Spleen (tissue), 11 donors: ENCODE measurements around the gene WDR70. TPM values are rescaled to one million over a fixed set of nuclear protein-coding genes. Genes with fewer than 3 reads are reported as not detected.
"Not testable (repeated sequence)": the region's sequence is repeated elsewhere in the genome, so short reads cannot be mapped to it uniquely, and the experiment has no call there.

Experiments
- DNase-seq: peaks from one replicate; pipeline ENCODE4 v3.0.0-alpha.2; 2020
- H3K27ac ChIP-seq, 8 donors: fragments of 200-600 bp; sonication (generic) in 7 of 8; 1 replicate in 4 of 8; 2 replicates in 4 of 8; pipeline versions ENCODE4 v1.5.0 to v1.8.0; 2016 to 2021; ENCODE audit warnings: inconsistent platforms in 4 of 8, mild to moderate bottlenecking in 4 of 8, moderate library complexity in 1 of 8
- H3K27me3 ChIP-seq, 7 donors: fragments of 200-600 bp; sonication (generic) in 6 of 7; replicated peaks in 1 of 7; 1 replicate in 4 of 7; 2 replicates in 3 of 7; pipeline versions ENCODE4 v1.5.0 to v1.8.0; 2016 to 2021; ENCODE audit warnings: inconsistent platforms in 3 of 7, mild to moderate bottlenecking in 1 of 7
- H3K36me3 ChIP-seq, 6 donors: fragments of 200-600 bp; sonication (generic) in 5 of 6; 1 replicate in 4 of 6; 2 replicates in 2 of 6; pipeline versions ENCODE4 v1.5.0 to v1.8.0; 2016 to 2021; ENCODE audit warnings: inconsistent platforms in 2 of 6
- H3K4me1 ChIP-seq, 6 donors: fragments of 200-600 bp; sonication (generic) in 5 of 6; 1 replicate in 3 of 6; 2 replicates in 3 of 6; pipeline versions ENCODE4 v1.5.0 to v1.8.0; 2016 to 2021; ENCODE audit warnings: inconsistent platforms in 3 of 6
- H3K4me3 ChIP-seq, 8 donors: fragments of 200-600 bp; sonication (generic) in 7 of 8; 1 replicate in 4 of 8; 2 replicates in 4 of 8; pipeline versions ENCODE4 v1.5.0 to v1.8.0; 2016 to 2021; ENCODE audit warnings: inconsistent platforms in 4 of 8, mild to moderate bottlenecking in 4 of 8, moderate library complexity in 2 of 8
- H3K9me3 ChIP-seq, 8 donors: fragments of 200-600 bp; sonication (generic) in 7 of 8; 1 replicate in 4 of 8; 2 replicates in 4 of 8; pipeline versions ENCODE4 v1.5.0 to v1.8.0; 2016 to 2021; ENCODE audit warnings: inconsistent platforms in 4 of 8
- CTCF ChIP-seq, 11 experiments: fragments of 200-600 bp in 7 of 11; fragments of 450-650 bp in 4 of 11; sonication (generic) in 4 of 11; IDR thresholded peaks in 8 of 11; conservative IDR thresholded peaks in 3 of 11; 1 replicate in 7 of 11; 2 replicates in 4 of 11; pipeline versions ENCODE4 v1.4.0 to v1.8.0; 2016 to 2021; ENCODE audit warnings: antibody characterized with exemption in 11 of 11, inconsistent platforms in 4 of 11, mild to moderate bottlenecking in 1 of 11
- POLR2A ChIP-seq, 3 donors: fragments of 450-650 bp; IDR thresholded peaks; one replicate each; pipeline ENCODE4 v1.5.1; 2017; ENCODE audit warnings: antibody characterized with exemption in 3 of 3, mild to moderate bottlenecking in 1 of 3
- POLR2AphosphoS5 ChIP-seq, 3 donors: sonication (generic); formaldehyde crosslinking; IDR thresholded peaks; one replicate each; pipeline ENCODE4 v1.5.1; 2017; ENCODE audit warnings: antibody characterized with exemption in 3 of 3
- WGBS, 5 donors: extraction: QIAGEN DNeasy Blood & Tissue Kit in 3 of 5; methylation state at CpG; one replicate each; pipeline versions ENCODE4 v1.1.5 to v1.1.7; 2013 to 2018; 5-methylcytosine and 5-hydroxymethylcytosine counted together
- intact Hi-C: fragments of 100-400 bp; cut with DNase I; formaldehyde crosslinking; loops from one replicate; pipeline ENCODE4 v1.15.0; 2023; ENCODE audit warnings: low total_unique reads
- polyA plus RNA-seq, 3 donors: library from polyadenylated mRNA; stranded (reverse); fragments of 200-250 nt; gene quantifications; one replicate each; pipeline ENCODE4 v1.2.1, GENCODE V29; 2013
- total RNA-seq, 7 donors: library from RNA; depleted of rRNA in 3 of 7; stranded (reverse); fragments of >200 nt in 3 of 7; fragmentation: NEBNext Ultra II Directional in 4 of 7; extraction: Animal tissue kit (Norgen Biotek cat#: 25700) in 4 of 7; gene quantifications; one replicate each; pipeline versions ENCODE4 v1.1.0 to v1.2.1, GENCODE V29; 2016 to 2021
- donor health status: healthy with polysubstance abuse.
- donor health status: DM: no; HTN: no; CAD: no; lungs with moderate emphysema.
- donor health status: DM: no; HTN: no; CAD: no.
- donor health status: Bipolar disorder and iron deficiency.
- donor health status: healthy.
- donor health status: DM: no; HTN: no; CAD: no.
- donor health status: DM: yes; HTN: yes; CAD: no.

Gene WDR70
- total and polyA plus RNA-seq, 10 donors: 24.7 to 51.7 (median 33.4) TPM

- intact Hi-C loops: no loop called here
- Histone ChIP-seq H3K4me3 (no peak overlapping the region), H3K36me3 (no peaks in the 10 kb centered on the region), H3K27ac (no peak overlapping the region), H3K4me1 (no peaks in the 10 kb centered on the region), H3K9me3 (peaks cover 0 to 48% (median 33%) of the 10 kb centered on the region in 8 donors), H3K27me3 (no peaks in the 10 kb centered on the region)
- TF ChIP-seq CTCF (IDR thresholded peaks at IDR 0.05 in 8 of 11, conservative IDR thresholded peaks at IDR 0.05 in 3 of 11) (no peak), POLR2A (IDR thresholded peaks at IDR 0.05) (no peak), POLR2AphosphoS5 (IDR thresholded peaks at IDR 0.05) (no peak)
- WGBS, 5 donors: 61 to 87% (median 81%) methylated on average over 2 of the region's 2 CpGs
- no peak for DNase-seq
These were observed 412.2 kb downstream of the WDR70 start for GRCh38 chr5:37791321-37791720.

- intact Hi-C loops: no loop called here
- WGBS, 5 donors: 76 to 86% (median 77%) methylated on average over 2 of the region's 2 CpGs
- Histone ChIP-seq H3K27me3 (no peaks in the 10 kb centered on the region), H3K4me3 (no peak overlapping the region), H3K36me3 (no peaks in the 10 kb centered on the region), H3K27ac (no peak overlapping the region), H3K9me3 (peaks cover 0 to 64% (median 36%) of the 10 kb centered on the region in 8 donors), H3K4me1 (no peaks in the 10 kb centered on the region)
- no peak for TF ChIP-seq POLR2A (IDR thresholded peaks at IDR 0.05)
- no peak for DNase-seq
These were observed 414.0 kb downstream of the WDR70 start for GRCh38 chr5:37792975-37793631.

DNA sequence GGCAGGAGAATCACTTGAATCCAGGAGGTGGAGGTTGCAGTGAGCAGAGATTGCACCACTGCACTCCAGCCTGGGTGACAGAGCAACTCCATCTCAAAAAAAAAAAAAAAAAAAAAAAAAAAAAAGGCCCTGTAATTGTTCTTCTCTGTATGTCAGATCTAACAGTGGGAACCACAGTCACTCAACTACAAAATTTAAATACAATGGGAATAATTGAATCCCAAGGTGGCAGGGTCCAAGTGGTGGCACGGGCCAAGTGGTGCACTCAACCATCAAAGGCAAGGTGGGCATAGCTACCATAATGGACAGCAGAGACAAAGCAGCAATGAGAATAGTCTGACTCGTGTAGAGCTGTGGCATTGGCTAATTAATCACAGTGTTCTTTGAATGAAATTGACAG, 416.2 kb downstream of the WDR70 start:
- peaks cover 0 to 65% (median 36%) of the 10 kb centered on the region in 8 donors for H3K9me3 ChIP-seq
- 30 to 87% (median 75%) methylated on average over 2 of the region's 2 CpGs for WGBS, 5 donors
- H3K36me3 ChIP-seq, H3K4me3 ChIP-seq, H3K4me1 ChIP-seq, intact Hi-C loops, H3K27ac ChIP-seq, H3K27me3 ChIP-seq, DNase-seq: not testable (repeated sequence)

DNA sequence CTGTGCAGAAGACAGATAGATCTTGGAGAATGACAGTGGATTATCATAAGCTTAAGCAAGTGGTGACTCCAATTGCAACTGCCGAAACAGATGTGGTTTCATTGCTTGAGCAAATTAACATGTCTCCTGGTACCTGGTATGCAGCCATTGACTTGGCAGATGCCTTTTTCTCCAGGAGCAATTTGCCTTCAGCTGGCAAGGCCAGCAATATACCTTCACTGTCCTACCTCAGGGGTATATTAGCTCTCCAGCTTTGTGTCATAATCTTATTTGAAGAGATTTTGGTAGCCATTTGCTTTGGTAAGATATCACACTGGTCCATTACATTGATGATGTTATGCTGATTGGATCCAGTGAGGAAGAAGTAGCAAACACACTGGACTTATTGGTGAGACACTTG, 417.3 kb downstream of the WDR70 start:
- H3K4me3 ChIP-seq, DNase-seq, H3K27ac ChIP-seq, H3K4me1 ChIP-seq, intact Hi-C loops, H3K27me3 ChIP-seq, H3K36me3 ChIP-seq: not testable (repeated sequence)
- H3K9me3 ChIP-seq: peaks cover 0 to 65% (median 35%) of the 10 kb centered on the region in 8 donors
- 82 to 100% (median 96%) methylated on average over 1 of the region's 1 CpG for WGBS, 5 donors

- peaks cover 0 to 31% (median 15%) of the 10 kb centered on the region in 8 donors for H3K9me3 ChIP-seq
- intact Hi-C loops: no loop called here
These were observed 420.8 kb downstream of the WDR70 start for GRCh38 chr5:37799865-37800421.

More at GRCh38 chr5:37799865-37800421, 420.8 kb downstream of the WDR70 start:
- Histone ChIP-seq H3K4me1 (no peaks in the 10 kb centered on the region), H3K27ac (no peak overlapping the region), H3K36me3 (no peaks in the 10 kb centered on the region), H3K4me3 (no peak overlapping the region), H3K27me3 (no peaks in the 10 kb centered on the region)
- 84 to 92% (median 88%) methylated on average over 2 of the region's 2 CpGs for WGBS, 5 donors
- no peak for TF ChIP-seq POLR2A (IDR thresholded peaks at IDR 0.05)
- no peak for TF ChIP-seq CTCF (IDR thresholded peaks at IDR 0.05 in 8 of 11, conservative IDR thresholded peaks at IDR 0.05 in 3 of 11)
- no peak for TF ChIP-seq POLR2AphosphoS5 (IDR thresholded peaks at IDR 0.05)
- no peak for DNase-seq
